GM12801 (cell line): ENCODE measurements around the gene ST8SIA6.

Source experiments
- TF ChIP-seq, protein P1 (sequence below): IDR thresholded peaks from one replicate; pipeline ENCODE4 v1.5.1; 2011; ENCODE audit warnings: control low read depth; ENCODE audit not compliant: insufficient read length; ENCODE audit errors: extremely low read depth

Gene ST8SIA6

DNA sequence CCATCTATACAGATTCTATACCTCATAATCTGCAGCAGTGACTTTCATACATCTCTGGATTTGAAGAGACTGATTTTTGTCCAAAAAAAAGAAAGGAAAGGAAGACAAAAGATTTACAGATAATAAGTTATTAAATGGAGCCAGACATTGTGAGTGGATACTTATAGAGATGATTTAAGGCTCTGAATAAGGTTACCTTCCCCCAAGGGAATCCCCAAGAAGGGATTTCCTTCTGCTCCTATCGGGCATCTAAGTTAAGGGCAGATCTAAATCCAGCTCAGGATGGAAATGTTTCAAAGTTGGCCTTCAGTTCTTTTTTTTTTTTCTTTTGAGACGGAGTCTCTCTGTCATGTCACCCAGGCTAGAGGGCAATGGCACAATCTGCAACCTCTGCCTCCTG is 97.6 kb downstream of the ST8SIA6 start:
- TF ChIP-seq, protein P1, sequence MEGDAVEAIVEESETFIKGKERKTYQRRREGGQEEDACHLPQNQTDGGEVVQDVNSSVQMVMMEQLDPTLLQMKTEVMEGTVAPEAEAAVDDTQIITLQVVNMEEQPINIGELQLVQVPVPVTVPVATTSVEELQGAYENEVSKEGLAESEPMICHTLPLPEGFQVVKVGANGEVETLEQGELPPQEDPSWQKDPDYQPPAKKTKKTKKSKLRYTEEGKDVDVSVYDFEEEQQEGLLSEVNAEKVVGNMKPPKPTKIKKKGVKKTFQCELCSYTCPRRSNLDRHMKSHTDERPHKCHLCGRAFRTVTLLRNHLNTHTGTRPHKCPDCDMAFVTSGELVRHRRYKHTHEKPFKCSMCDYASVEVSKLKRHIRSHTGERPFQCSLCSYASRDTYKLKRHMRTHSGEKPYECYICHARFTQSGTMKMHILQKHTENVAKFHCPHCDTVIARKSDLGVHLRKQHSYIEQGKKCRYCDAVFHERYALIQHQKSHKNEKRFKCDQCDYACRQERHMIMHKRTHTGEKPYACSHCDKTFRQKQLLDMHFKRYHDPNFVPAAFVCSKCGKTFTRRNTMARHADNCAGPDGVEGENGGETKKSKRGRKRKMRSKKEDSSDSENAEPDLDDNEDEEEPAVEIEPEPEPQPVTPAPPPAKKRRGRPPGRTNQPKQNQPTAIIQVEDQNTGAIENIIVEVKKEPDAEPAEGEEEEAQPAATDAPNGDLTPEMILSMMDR: no peak

DNA sequence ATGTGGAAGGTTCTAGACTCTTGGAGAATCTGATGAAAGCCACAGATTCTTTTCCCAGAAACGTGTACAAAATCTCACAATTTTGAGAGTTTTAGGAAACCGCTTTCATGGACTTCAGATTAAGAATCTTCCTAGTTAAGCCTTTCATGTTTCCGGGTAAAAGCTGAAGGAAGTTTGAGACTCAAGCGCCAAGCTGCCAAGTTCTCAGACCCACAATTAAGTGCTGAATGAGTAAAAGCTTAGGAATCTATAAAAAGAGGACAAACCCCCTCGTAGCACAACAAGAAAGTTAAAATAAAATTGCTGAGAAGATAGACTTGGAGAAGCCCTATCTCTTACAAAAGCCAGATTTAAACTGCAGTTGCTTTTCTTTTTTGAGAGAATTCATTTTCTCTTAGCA is 99.6 kb downstream of the ST8SIA6 start:
- TF ChIP-seq, protein P1: no peak

DNA sequence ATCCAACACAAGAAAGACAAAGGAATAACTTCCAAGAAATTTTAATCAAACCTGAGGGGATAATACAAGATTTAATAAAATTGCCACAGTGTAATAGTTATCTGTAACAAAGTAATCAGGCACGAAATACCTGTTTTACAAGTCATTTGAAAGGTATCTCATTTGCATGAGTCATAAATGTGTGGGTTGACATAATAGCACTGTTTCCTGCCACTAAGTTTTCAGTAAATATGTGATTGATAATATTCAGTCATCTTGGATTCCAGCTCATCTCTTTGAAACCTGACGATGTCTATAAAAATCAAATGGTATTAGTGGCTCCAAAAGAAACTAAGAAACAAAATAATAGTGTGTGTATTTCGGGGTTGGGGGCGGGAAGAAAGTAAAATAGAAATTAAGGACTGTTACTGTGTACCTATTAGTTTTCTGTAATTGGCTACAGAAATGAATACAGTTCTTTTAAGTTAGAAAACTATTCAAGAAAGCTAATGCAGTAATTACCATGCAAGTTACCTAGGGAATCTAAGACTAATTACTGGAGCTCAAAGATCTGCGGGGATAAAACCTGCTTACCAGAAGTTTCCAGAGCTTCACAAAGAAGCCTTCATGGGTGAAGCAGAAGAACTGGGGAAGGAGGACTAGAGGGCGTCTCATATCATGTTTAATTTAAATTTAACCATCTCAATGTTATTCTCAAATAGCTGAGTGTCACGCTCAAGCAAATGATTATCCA is 100.7 kb downstream of the ST8SIA6 start:
- TF ChIP-seq, protein P1: no peak

DNA sequence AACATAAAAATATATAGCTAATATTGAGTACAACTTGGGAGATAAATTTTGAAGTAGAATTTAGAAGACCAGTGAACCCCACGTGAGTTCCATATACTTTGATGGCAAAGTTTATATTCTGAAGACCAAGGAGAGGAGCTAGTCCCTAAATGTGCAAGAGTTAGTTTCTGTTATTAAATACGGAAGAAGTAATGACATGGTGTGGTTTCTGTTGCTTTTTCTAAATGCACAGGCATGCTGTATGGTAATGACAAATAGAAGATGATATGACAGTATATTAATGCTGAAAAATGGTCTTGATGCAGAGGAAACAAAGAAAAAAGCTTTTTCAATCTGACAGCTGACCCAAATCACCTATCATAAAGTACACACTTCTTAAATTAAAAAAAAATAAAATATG is 101.8 kb downstream of the ST8SIA6 start:
- TF ChIP-seq, protein P1: no peak

DNA sequence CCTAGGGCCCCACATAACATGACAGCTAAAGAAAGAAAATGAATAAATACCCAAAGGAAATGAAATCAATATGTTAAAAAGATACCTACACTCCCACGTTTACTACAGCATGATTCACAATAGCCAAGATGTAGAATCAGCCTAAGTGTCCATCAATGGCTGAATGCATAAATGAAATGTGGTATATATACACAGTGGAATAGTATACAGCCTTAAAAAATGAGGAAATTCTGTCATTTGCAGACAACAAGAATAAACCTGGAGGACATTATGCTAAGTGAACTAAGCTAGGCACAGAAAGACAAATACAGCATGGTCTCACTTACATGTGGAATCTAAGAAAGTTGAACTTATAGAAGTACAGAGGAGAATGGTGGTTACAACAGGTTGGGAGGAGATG is 102.9 kb downstream of the ST8SIA6 start:
- TF ChIP-seq, protein P1: no peak

DNA sequence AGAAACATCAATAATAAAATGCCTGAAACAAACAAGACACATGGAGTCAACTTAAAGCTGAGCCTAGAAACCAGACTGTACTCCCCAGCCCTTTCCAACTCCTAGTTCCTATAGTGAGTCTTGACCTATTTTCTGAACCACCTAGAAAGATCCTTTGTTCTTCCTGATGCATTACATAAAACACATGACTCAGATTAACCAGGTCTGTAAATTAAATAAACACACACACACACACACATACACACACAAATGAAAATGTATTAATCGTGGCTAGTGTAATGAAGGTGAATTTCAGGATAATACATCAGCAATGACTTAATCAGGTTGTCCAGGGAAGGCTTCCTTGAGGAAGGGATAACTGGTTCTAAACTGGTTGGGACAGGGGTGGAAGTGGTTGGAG is 104.7 kb downstream of the ST8SIA6 start:
- TF ChIP-seq, protein P1: no peak

DNA sequence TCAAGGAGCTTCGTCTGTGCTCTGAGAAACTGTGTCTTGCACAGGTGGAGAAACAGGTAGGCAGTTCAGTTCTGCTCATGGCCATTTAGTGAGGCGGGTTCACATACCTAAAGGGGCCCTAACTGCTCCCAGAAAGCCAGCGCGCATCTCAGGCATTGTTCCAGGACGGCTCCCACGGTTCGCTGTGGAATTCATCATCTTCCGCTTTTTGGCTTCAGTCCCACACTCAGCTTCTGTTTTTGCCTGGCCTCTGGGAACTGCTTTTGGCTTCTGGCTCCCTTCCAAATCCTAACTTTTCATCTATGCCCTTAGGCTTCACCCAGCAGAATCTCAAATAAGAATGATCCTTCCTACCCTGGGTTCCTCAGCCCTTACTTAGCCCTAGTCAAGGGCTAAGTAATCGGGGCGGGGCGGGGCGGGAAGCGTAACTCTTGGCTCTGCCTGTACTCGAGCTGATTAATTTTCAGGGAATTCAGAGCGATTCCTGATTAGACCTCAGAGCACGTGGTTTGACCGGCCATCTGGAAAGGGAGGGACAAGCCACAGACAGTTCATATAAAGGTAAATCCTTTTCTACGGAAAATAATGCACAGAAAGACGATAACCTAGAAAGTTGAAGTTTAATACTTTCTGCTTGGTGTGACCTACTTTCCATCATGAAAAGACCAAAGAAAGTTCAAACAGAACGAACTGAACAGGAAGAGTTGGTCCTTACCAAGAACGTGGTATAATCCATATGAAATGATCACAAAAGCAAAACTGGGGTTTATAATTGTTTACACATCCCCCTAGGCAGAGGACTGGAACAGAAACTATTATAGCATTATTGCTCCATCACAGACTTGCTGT is 105.7 kb downstream of the ST8SIA6 start:
- TF ChIP-seq, protein P1: no peak
